GM20431 (cell line): Measurements from ENCODE around the gene SMU1.

ENCODE experiments used
- in situ Hi-C: fragments of 300-500 bp; cut with MseI, MboI; formaldehyde crosslinking; loops from one replicate; pipeline ENCODE4 v1.15.0; 2020; ENCODE audit warnings: low sequenced_read_pairs; ENCODE audit not compliant: unreplicated experiment

SMU1 gene

GRCh38 chr9:33049680-33050361 is 26.7 kb downstream of the SMU1 start:
- in situ Hi-C loops = no loop called here

DNA sequence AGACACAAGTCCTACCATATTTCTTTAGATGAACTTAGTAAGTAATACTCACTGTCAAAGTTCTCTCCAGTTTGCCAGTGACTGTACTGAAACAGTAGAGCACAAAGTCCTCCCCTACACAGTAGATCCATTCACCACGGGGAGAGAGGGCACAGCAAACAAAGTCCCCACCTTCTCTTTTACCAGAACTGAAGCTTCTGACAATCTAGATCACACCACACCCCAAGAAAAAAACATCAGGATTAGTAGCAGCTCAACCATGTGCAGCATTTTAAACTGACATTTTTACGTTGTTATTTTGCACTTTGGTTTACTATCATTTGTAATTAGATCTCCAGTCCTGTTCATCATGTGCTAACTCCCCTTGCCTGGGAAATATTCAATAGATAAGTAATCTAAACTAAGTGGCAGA is 28.4 kb downstream of the SMU1 start:
- in situ Hi-C loops = no loop called here

DNA sequence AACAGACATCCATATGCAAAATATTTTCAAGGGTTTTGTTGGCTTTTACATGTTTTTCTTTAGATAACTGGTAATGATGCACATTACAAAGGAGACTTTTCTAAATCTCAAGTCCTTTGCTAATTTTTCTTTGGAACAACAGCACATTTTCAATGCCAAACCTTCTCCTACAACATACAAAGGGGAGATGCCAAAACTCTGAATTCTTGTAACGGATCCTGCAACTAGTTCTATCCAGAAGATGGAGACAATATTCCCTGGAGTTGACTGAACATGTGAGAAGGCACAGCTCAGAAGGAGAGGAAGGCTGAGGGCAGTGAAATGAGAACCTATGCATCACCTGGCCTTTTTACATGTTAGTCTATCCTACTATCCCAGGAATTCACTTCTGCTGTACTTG is 30.4 kb downstream of the SMU1 start:
- in situ Hi-C loops = no loop called here

DNA sequence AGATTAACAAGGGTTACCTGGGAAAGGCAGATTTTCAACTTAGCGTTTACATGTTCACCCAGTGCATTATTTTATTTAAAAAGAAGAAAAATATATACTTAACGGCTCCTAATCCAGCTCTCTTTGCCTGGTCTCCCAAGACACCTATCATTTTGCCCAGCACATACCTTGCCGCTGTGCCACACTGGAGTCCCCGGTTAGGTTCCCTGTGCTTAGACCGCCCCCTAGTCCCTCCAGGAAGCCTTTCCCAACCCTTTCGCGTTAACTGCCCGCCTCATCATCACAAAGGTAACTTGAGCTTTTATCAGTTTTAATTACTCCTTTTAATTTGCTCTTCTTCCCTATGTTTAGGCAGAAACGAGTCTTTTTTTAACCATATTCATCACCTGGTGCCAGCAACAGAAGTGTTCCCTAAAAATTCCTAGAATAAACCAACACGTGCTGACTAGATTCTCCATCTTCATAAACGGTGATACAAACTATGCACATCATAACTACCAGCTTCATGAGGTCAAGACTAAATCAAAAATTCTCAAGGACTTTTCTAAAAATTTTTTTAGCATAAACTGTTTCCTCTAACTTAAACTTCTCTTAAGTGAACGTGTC is 31.7 kb downstream of the SMU1 start:
- in situ Hi-C loops = no loop called here

- in situ Hi-C loops = no loop called here
Observed at GRCh38 chr9:33044162-33044673, 32.3 kb downstream of the SMU1 start.

DNA sequence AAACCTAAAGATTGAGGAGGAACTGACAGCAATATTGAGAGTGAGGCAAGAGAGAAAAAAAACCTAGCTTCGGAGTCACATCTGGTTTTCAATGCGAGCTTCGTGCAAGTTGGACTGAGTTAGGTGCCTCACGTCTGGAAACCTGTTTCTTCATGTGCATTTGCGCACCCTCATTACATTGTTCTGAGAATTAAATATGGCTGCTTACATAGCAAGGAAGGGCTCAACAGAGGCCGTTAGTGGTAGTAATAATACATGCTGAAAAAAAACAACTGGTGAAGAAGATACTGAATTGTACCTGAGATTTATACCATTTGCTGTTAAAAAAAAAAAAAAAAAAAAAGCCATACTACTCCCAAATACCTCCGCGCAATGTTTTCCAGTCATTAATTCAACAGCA is 32.8 kb downstream of the SMU1 start:
- in situ Hi-C loops = no loop called here

DNA sequence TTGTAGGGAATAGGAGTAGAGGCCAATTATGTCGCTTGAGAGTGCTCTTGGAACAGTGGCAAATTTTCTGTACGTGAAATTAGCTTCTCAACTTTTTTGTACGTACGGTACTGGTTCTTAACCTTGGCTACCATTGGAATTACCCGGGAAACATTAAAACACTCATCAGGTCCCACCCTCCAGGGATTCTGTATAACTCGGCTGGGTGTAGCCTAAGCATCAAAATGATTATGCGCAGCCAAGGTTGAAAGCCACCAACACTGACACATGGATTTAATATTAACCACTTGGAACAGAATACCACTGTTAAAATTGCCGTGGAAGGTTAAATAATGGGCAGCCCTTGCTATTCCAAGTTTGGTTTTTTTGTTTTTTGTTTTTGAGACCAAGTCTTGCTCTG is 34.0 kb downstream of the SMU1 start:
- in situ Hi-C loops = no loop called here

DNA sequence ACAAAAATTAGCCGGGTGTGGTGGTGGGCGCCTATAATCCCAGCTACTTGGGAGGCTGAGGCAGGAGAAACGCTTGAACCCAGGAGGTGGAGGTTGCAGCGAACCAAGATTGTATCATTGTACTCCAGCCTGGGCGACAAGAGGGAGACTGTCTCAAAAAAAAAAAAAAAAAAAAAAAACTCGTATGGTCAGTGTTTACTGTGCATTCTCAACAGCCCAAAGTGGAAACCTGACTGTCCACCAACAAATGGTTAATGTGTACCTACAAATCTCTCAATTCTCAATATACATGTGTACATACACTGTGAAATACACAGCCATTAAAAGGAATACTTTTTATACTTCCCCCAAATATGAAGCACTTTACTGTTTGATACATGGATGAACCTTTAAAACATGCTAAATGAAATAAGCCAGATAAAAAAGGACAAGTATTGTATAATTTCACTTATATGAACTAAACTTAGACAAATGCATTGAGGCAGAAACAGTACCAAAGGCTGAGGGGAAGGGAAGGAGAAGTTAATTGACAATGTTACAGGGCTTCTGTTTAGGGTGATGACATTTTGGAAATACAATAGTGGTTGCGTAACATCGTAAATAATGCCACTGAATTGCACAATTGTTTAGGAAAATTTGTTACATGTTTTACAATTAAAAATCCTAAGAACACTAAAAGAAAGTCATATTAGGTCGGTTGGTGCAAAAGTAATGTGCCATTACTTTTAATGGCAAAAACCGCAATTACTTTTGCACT is 34.9 kb downstream of the SMU1 start:
- in situ Hi-C loops = no loop called here

- in situ Hi-C loops = no loop called here
Observed at GRCh38 chr9:33040792-33041431, 35.6 kb downstream of the SMU1 start.

- in situ Hi-C loops = no loop called here
Observed at GRCh38 chr9:33032865-33033264, 43.6 kb downstream of the SMU1 start.

GRCh38 chr9:33032292-33032691 is 44.2 kb downstream of the SMU1 start:
- in situ Hi-C loops = no loop called here

DNA sequence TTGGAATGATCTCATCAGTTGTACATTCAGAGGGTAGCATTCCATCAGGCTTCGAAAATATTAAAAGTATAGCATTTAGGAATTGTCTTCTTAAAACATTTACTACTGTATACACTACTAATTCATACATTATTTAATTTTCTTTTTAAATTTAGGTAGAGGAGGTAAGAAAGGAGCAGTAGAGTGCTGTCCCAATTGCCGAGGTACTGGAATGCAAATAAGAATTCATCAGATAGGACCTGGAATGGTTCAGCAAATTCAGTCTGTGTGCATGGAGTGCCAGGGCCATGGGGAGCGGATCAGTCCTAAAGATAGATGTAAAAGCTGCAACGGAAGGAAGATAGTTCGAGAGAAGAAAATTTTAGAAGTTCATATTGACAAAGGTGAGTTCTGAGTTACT is 46.2 kb downstream of the SMU1 start:
- in situ Hi-C loops = no loop called here

DNA sequence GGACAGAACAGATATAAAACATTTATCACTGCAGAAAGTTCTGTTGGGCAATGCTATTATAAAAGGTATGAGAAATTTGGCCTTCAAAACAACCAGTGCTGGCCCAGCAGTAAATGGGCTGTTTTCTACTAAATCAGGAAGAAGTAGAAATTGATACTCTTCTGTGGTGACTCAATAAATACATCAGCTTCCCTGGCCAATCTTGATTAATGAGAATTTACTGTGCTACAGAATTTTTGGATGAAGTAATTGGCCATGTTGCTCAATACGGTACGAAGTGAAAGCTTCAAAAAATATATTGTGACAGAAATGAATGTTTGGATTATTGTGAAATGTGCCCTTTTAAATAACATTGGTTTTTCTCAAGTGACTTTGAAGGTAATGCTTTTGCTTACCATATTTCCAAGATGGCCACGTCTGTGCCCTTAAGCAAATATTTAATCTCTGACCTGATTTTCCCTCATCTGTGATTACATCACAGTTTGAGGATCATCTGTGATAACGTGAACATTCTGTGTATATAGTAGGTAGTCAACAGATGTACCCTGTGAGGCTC is 47.2 kb downstream of the SMU1 start:
- in situ Hi-C loops = no loop called here

DNA sequence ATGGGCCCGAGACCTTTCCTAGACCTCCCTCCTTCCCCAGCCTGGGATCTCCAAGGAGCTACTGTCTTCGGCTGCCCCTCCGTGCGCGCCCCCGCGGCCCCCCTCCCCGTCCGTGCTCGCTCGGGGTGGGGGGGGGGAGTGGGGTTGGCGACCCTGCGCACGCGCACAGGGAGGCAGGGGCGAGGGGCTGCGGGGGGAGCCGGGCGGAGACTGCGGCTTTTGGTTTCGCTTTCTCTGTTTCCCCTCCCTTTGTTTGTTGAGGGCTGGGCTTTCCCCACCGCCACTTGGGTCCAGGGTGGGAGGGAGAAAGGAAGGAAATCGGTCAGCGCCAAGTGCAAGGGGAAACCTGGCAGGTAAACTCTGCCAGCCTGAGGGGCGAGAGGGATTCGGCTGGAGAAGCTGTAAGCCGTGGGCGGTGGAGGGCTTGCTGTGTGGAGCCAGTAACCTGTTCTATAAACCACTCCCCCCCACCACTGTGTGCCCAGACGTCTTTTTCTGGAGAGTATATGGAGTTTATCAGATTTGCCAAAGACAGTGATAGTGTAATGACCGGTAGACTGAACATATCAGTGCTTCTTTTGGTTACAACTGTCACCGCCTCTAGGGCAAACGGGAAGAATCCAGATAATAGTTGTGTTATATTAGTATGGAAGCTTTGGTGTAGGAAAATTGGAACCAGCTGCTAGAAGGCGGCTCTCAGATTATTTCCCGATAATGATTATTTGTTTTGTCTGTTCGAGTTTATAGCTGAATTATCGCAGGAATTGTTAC is 50.7 kb downstream of the SMU1 start:
- in situ Hi-C loops = no loop called here

GRCh38 chr9:33024966-33025571 is 51.4 kb downstream of the SMU1 start, which contains the start of gene DNAJA1:
DNAJA1 (plus strand) TSS chr9:33025273; CDS start chr9:33026485, 1,212 bp downstream.
- in situ Hi-C loops = no loop called here

GRCh38 chr9:33024126-33024965 is 52.1 kb downstream of the SMU1 start:
- in situ Hi-C loops = no loop called here

DNA sequence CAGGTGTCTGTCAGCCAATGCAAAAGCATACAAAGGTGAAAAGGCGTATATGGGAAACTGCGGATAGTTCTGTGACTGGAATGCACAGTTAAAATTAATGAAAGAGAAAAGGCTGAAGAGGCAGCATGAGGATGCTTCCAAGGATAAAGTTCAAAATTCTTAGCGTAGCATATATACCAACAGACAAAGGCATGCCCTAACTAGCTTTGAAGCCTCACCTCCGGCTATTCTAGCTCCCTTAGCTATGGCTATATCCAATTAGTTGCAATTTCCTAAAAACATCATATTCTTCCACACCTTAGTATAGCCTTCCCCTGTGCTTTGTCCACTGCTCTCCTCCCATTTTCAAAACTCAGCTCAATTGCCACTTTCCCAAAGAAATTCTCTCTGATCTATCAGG is 52.8 kb downstream of the SMU1 start:
- in situ Hi-C loops = no loop called here

- in situ Hi-C loops = no loop called here
Observed at GRCh38 chr9:33022755-33023154, 53.7 kb downstream of the SMU1 start.
